Kidney epithelial cell (primary cell): ENCODE data around the gene TNFRSF17. TPM values are rescaled to one million over a fixed set of nuclear protein-coding genes. Genes with fewer than 3 reads are reported as not detected.
"Not testable (repeated sequence)": the region's sequence is repeated elsewhere in the genome, so short reads cannot be mapped to it uniquely, and the experiment has no call there.

ENCODE experiments used
- DNase-seq: peaks from one replicate; pipeline ENCODE4 v3.0.0-alpha.2; 2010; ENCODE audit warnings: low read depth
- H3K27me3 ChIP-seq: 2 replicates; pipeline ENCODE4 v1.6.0; 2011; ENCODE audit warnings: low read length; ENCODE audit not compliant: control insufficient read depth, insufficient read depth
- H3K36me3 ChIP-seq: 2 replicates; pipeline ENCODE4 v1.5.1; 2011; ENCODE audit warnings: low read length; ENCODE audit not compliant: control insufficient read depth, insufficient read depth
- H3K4me3 ChIP-seq: 2 replicates; pipeline ENCODE4 v1.5.1; 2011; ENCODE audit warnings: low read depth, mild to moderate bottlenecking, control low read depth, low read length
- total RNA-seq: library from RNA; depleted of rRNA; stranded (reverse); fragments of >200 nt; gene quantifications from 2 replicates; pipeline ENCODE4 v1.2.3, GENCODE V29; 2015
- TF ChIP-seq, protein P1 (sequence below): IDR thresholded peaks from 2 replicates; pipeline ENCODE4 v1.5.1; 2011; ENCODE audit warnings: mild to moderate bottlenecking, moderate library complexity, low read length, control low read depth, inconsistent platforms; ENCODE audit not compliant: insufficient read depth, poor library complexity, severe bottlenecking

The TNFRSF17 gene
- not detected in 2 replicates for total RNA-seq

DNA sequence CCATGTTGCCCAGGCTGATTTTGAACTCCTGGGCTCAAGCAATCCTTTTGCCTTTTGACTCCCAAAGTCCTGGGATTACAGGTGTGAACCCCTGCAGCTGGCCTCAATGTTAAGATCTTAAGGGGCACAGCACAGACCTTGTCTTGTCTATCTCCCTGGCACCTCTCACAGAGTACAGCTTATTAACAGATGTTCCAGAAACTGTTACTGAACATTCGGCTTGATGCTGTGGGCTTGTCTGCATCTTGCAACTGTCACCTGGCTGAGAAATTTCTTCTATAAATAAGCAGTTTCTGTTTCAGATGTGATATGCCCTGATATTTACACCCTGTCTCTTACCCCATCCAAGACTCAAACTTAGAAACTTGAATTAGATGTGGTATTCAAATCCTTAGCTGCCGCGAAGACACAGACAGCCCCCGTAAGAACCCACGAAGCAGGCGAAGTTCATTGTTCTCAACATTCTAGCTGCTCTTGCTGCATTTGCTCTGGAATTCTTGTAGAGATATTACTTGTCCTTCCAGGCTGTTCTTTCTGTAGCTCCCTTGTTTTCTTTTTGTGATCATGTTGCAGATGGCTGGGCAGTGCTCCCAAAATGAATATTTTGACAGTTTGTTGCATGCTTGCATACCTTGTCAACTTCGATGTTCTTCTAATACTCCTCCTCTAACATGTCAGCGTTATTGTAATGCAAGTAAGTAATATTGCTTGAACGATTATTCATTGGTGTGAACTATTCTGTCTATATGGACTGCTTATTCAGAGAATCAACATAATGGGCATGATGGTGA, at the start of gene TNFRSF17:
Gene TNFRSF17 (plus strand): TSS at position 450 of the 791 bp plus-strand sequence. CDS start 115 bp downstream, at position 565.
- Histone ChIP-seq H3K4me3 (no peak within 1 kb of the TSS), H3K36me3 (no peaks in the 10 kb centered on the region), H3K27me3 (no peaks in the 10 kb centered on the region)
- DNase-seq, result no peak
- TF ChIP-seq, protein P1, sequence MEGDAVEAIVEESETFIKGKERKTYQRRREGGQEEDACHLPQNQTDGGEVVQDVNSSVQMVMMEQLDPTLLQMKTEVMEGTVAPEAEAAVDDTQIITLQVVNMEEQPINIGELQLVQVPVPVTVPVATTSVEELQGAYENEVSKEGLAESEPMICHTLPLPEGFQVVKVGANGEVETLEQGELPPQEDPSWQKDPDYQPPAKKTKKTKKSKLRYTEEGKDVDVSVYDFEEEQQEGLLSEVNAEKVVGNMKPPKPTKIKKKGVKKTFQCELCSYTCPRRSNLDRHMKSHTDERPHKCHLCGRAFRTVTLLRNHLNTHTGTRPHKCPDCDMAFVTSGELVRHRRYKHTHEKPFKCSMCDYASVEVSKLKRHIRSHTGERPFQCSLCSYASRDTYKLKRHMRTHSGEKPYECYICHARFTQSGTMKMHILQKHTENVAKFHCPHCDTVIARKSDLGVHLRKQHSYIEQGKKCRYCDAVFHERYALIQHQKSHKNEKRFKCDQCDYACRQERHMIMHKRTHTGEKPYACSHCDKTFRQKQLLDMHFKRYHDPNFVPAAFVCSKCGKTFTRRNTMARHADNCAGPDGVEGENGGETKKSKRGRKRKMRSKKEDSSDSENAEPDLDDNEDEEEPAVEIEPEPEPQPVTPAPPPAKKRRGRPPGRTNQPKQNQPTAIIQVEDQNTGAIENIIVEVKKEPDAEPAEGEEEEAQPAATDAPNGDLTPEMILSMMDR, result no peak

DNA sequence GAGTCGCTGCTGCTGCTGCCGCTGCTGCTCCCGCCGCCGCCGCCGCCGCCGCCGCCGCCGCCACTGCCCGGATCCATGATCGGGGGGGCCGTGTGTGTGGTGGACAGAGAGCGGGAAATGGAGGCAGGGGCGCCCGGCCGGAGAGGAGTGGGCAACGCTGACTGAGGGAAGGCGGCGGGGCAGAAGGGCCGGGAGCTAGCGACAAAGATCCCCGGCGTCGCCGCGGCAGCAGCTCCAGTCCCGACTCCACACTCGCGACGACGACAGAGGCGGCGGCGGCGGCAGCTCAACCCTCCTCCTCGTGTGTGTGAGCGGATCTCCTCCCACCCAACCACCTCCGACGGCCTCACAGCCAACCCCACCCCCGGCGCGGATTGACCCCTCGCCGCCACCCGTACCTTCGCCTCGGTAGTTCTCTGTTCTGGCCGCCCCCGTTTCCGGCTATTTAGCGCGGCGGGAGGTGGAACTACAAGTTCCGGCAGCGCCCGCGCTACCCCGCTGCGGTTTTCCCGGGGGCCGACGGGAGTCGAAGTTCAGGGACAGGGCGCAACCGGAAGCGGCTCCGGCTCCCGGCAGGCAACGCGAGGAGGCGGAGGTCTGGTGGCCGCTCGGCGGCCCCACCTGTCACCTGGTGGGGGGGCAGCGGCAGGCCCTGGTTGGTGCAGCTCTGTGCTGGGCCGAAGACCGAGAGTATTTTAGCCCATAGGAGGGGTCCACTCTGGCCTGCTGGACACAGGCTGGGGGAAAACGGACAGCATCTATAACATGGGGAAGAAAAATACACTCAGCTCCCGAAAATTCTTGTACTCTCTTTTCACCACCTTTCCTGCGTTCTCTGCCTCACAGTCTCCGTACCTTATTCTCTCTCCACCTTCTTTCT, 49.1 kb upstream of the TNFRSF17 start, which contains the start of gene GSPT1:
Gene GSPT1 (minus strand): TSS at position 313 of the 880 bp plus-strand sequence. CDS start 236 bp downstream, at position 77.
- TF ChIP-seq, protein P1, result no peak
- Histone ChIP-seq H3K4me3 (peak within 1 kb of the TSS; percentile 91), H3K27me3 (no peaks in the 10 kb centered on the region), H3K36me3 (no peaks in the 10 kb centered on the region)
- DNase-seq, result peak; percentile 77

DNA sequence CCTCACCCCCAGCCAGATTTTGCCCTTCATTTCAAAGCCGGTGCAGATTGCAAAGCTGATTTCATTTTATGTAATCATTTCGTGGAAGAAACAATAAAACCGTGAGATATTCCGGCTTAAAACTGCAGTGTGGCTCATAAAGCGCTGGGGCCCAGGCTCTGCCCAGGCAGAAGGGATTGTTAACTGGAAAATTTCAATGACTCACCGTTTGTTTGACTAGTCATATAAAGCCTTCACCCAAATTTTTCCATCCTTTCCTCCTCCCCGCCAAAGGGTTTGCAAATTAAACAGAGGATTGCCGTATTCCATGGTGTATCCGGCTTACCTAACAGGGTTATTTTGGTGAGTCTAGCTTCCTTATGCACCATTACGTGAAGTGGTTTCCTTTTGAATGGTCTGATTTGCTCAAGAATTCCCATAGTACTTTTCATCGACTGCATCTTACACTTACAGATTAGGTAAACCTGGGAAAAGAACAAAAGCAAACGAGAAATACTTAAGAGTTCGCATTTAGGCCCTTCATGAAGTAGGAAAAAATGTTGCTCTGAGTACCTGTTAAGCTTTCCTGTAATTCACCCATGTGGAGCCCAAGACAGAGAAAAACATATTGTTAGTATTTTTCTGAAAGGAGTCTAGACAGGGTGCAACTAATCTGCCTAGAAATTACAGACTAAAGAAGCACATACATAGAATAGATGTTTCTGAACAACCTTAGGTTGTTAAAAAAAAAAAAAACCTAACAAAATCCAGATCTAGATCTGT, 48.3 kb upstream of the TNFRSF17 start:
- no peak for DNase-seq
- TF ChIP-seq, protein P1, result no peak
- Histone ChIP-seq H3K36me3 (no peaks in the 10 kb centered on the region), H3K27me3 (no peaks in the 10 kb centered on the region), H3K4me3 (peak overlapping the region; percentile 35)

DNA sequence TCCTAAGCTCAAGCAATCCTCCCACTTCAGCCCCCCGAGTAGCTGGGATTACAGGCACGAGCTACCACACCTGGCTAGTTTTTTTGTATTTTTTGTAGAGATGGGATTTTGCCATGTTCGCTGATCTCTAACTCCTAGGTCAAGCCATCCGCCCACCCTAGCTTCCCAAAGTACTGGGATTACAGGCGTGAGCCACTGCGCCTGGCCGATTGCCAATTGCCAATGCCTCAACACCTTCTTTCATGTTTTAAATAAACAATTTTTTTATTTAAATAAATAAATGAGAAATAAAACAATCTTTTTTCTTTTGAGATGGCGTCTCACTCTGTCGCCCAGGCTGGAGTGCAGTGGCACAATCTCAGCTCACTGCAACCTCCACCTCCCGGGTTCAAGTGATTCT, 41.0 kb upstream of the TNFRSF17 start:
- not testable (repeated sequence) for H3K27me3 ChIP-seq, H3K4me3 ChIP-seq, H3K36me3 ChIP-seq, DNase-seq

DNA sequence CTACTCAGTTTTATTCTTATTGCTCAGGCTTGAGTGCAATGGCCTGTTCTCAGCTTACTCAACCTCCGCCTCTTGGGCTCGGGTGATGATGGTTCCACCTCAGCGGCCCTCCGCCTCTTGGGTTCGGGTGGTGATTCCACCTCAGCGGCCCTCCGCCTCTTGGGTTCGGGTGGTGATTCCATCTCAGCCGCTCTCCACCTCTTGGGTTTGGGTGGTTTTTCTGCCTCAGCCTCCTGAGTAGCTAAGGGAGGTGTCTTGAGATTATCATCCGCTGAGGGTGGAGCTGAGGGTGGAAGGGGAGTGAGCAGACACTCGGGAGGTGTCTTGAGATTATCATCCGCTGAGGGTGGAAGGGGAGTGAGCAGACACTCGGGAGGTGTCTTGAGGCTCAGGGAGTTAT, 37.7 kb upstream of the TNFRSF17 start:
- not testable (repeated sequence) for H3K27me3 ChIP-seq, H3K4me3 ChIP-seq, DNase-seq

DNA sequence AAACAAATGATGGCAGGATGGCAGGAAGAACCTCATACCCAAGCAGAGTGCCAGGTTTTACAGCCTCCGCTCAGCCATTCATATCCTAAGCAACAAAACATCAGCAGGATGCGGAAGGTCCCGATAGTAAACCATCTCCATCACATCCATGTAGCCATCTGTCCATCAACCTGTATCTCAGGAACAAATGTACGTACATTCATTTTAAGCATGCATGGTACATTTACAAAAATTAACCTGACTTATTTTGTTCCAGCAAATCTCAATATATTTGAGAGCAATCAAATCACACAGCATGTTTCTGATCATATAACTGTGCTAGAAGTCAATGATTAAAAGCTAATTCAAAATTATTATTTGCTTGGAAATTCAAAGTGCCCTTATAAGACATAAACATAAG, 23.1 kb upstream of the TNFRSF17 start, which contains the start of gene NPIPB2:
Gene NPIPB2 (minus strand): TSS at position 101 of the 400 bp plus-strand sequence. CDS start 0 bp downstream, at position 101.
- H3K4me3 ChIP-seq, H3K36me3 ChIP-seq, DNase-seq, H3K27me3 ChIP-seq: not testable (repeated sequence)

More for the DNA sequence above, 37.7 kb upstream of the TNFRSF17 start:
- H3K36me3 ChIP-seq, result not testable (repeated sequence)
